ENCODE measurements around the gene DNAAF1.

DNAAF1 gene

DNA sequence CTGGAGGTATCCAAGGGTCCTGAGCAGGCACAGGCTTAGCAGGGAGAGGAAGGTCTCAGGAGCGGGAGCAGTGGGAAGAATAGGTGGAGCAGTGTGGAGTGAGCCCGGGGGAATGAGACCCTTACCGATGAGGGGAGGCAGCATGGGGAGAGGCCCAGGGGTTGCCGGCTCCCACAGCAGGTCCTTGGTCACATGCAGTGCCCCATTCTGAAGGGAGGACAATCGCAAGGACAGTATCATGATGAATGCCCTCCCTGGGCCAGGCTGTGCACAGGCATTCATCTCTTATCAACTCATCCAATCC is 38.4 kb downstream of the DNAAF1 start:
- H3K36me3 ChIP-seq (ENCODE audit: control insufficient read depth in 2 of 2, insufficient read depth in 1 of 2, low read length in 2 of 2), result peaks cover 0 to 66% of the 10 kb centered on the region in 2 experiments; a peak in 2 of 3 replicates
- H3K4me1 ChIP-seq (ENCODE audit: control insufficient read depth, insufficient read depth, low read length), result no peaks in the 10 kb centered on the region
- H3K9me3 ChIP-seq (ENCODE audit: control insufficient read depth, insufficient read depth, low read depth, low read length), result no peaks in the 10 kb centered on the region
- ChIA-PET POLR2A (interaction anchor here (1.0 kb wide), 1 partner anchor 8 kb away, joined by 3 read pairs; no protein-coding TSS in a partner anchor), CTCF (interaction anchor here (0.6 to 1.4 kb wide), 6 partner anchors 17 to 555 kb away, joined by 3 to 4 read pairs (median 3); no protein-coding TSS in a partner anchor)
- TF ChIP-seq ZNF16 (tag by site-specific recombination; IDR thresholded peaks at IDR 0.05; ENCODE audit: low read depth), result no peak
- TF ChIP-seq ZNF221 (tag by site-specific recombination; IDR thresholded peaks at IDR 0.05; ENCODE audit: borderline replicate concordance), result no peak
- TF ChIP-seq ZNF223 (tag by site-specific recombination; IDR thresholded peaks at IDR 0.05), result no peak
- TF ChIP-seq, protein P1, sequence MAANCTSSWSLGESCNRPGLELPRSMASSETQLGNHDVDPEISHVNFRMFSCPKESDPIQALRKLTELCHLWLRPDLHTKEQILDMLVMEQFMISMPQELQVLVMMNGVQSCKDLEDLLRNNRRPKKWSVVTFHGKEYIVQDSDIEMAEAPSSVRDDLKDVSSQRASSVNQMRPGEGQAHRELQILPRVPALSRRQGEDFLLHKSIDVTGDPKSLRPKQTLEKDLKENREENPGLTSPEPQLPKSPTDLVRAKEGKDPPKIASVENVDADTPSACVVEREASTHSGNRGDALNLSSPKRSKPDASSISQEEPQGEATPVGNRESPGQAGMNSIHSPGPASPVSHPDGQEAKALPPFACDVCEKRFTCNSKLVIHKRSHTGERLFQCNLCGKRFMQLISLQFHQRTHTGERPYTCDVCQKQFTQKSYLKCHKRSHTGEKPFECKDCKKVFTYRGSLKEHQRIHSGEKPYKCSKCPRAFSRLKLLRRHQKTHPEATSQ (tag by site-specific recombination; IDR thresholded peaks at IDR 0.05), result no peak
- no peak for TF ChIP-seq MYNN (tag by site-specific recombination; IDR thresholded peaks at IDR 0.05; ENCODE audit: borderline replicate concordance)
- TF ChIP-seq ZNF623 (tag by site-specific recombination; IDR thresholded peaks at IDR 0.05), result no peak
- TF ChIP-seq ZNF558 (tag by site-specific recombination; IDR thresholded peaks at IDR 0.05), result no peak
- TF ChIP-seq OSR2 (tag by site-specific recombination; IDR thresholded peaks at IDR 0.05), result no peak
- TF ChIP-seq, protein P2, sequence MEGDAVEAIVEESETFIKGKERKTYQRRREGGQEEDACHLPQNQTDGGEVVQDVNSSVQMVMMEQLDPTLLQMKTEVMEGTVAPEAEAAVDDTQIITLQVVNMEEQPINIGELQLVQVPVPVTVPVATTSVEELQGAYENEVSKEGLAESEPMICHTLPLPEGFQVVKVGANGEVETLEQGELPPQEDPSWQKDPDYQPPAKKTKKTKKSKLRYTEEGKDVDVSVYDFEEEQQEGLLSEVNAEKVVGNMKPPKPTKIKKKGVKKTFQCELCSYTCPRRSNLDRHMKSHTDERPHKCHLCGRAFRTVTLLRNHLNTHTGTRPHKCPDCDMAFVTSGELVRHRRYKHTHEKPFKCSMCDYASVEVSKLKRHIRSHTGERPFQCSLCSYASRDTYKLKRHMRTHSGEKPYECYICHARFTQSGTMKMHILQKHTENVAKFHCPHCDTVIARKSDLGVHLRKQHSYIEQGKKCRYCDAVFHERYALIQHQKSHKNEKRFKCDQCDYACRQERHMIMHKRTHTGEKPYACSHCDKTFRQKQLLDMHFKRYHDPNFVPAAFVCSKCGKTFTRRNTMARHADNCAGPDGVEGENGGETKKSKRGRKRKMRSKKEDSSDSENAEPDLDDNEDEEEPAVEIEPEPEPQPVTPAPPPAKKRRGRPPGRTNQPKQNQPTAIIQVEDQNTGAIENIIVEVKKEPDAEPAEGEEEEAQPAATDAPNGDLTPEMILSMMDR (tag by site-specific recombination; IDR thresholded peaks at IDR 0.05), result no peak
- TF ChIP-seq, protein P3, sequence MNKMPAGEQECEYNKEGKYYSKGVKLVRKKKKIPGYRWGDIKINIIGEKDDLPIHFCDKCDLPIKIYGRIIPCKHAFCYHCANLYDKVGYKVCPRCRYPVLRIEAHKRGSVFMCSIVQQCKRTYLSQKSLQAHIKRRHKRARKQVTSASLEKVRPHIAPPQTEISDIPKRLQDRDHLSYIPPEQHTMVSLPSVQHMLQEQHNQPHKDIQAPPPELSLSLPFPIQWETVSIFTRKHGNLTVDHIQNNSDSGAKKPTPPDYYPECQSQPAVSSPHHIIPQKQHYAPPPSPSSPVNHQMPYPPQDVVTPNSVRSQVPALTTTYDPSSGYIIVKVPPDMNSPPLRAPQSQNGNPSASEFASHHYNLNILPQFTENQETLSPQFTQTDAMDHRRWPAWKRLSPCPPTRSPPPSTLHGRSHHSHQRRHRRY (tag by site-specific recombination; IDR thresholded peaks at IDR 0.05), result no peak
- TF ChIP-seq ZNF426 (tag by site-specific recombination; IDR thresholded peaks at IDR 0.05), result no peak
- TF ChIP-seq, protein P4, sequence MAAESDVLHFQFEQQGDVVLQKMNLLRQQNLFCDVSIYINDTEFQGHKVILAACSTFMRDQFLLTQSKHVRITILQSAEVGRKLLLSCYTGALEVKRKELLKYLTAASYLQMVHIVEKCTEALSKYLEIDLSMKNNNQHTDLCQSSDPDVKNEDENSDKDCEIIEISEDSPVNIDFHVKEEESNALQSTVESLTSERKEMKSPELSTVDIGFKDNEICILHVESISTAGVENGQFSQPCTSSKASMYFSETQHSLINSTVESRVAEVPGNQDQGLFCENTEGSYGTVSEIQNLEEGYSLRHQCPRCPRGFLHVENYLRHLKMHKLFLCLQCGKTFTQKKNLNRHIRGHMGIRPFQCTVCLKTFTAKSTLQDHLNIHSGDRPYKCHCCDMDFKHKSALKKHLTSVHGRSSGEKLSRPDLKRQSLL (tag by site-specific recombination; IDR thresholded peaks at IDR 0.05), result no peak
- no peak overlapping the region for H3K4me3 ChIP-seq (ENCODE audit: low read depth, low read length)
- no peak overlapping the region for H3K27ac ChIP-seq (ENCODE audit: extremely low read depth, low read depth, low read length)

DNA sequence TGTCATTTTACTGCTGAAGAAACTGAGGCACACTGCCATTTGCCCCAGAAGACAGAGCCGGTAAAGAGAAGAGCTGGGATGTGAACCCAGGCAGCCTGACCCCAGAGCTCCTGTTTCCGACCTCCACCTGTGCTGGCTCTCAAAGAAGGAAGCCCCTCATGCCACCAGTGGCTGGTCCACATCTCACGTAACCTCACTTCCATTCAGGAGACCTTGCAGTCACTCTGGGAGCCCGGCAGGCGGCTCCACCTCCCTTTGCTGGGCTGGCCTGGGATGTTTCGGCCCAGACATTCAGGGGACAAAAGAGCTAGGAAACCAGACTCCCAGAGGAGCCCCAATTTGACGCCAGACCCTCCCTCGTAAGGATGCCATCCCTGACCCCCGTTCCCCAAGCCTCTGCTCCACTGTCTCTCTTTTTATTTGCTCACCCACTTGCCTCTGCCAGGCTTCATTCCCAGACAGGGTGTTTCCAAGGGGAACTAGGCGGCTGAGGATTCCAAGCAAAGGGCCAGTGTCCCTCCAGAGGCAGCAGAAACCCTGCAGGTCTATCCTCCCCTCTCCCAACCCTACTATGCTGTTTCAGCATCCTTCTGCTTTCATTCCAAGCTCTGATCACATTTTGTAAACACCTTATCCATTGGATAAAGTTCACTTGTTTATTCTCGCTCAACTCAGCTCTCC is 38.9 kb downstream of the DNAAF1 start:
- no peaks in the 10 kb centered on the region for H3K4me1 ChIP-seq (ENCODE audit: control insufficient read depth, insufficient read depth, low read length)
- ChIA-PET POLR2A (interaction anchor here (1.0 kb wide), 1 partner anchor 8 kb away, joined by 3 read pairs; no protein-coding TSS in a partner anchor), CTCF (interaction anchor here (0.6 to 1.5 kb wide), 9 partner anchors 18 to 554 kb away, joined by 3 to 4 read pairs (median 3); partner anchors contain the start of gene HSDL1)
- no peaks in the 10 kb centered on the region for H3K9me3 ChIP-seq (ENCODE audit: control insufficient read depth, insufficient read depth, low read depth, low read length)
- peaks cover 0 to 62% of the 10 kb centered on the region in 2 experiments; a peak in 2 of 3 replicates for H3K36me3 ChIP-seq (ENCODE audit: control insufficient read depth in 2 of 2, insufficient read depth in 1 of 2, low read length in 2 of 2)
- no peak overlapping the region for H3K27ac ChIP-seq (ENCODE audit: extremely low read depth, low read depth, low read length)
- no peak for TF ChIP-seq SALL2 (tag by site-specific recombination; IDR thresholded peaks at IDR 0.05; ENCODE audit: borderline replicate concordance)
- no peak for TF ChIP-seq ZNF792 (tag by site-specific recombination; IDR thresholded peaks at IDR 0.05)
- no peak for TF ChIP-seq ZNF311 (tag by site-specific recombination; IDR thresholded peaks at IDR 0.05; ENCODE audit: borderline replicate concordance)
- TF ChIP-seq SETDB1 (IDR thresholded peaks at IDR 0.05; ENCODE audit: insufficient read length, low read length), result no peak
- TF ChIP-seq ZNF658 (tag by site-specific recombination; IDR thresholded peaks at IDR 0.05), result no peak
- no peak for TF ChIP-seq ZNF610 (tag by site-specific recombination; IDR thresholded peaks at IDR 0.05; ENCODE audit: borderline replicate concordance)
- TF ChIP-seq ZNF529 (tag by site-specific recombination; IDR thresholded peaks at IDR 0.05; ENCODE audit: insufficient replicate concordance), result no peak
- H3K4me3 ChIP-seq (ENCODE audit: low read depth, low read length), result no peak overlapping the region
